Measurements from ENCODE around the gene NACC1.
"Not testable (repeated sequence)": the region's sequence is repeated elsewhere in the genome, so short reads cannot be mapped to it uniquely, and the experiment has no call there.

Gene NACC1

GRCh38 chr19:13169769-13170168 is 51.7 kb downstream of the NACC1 start:
- no peaks in the 10 kb centered on the region for H3K27me3 Mint-ChIP-seq
- peaks cover 94% of the 10 kb centered on the region for H3K4me1 Mint-ChIP-seq
- H3K9me3 Mint-ChIP-seq: peaks cover 0 to 5% of the 10 kb centered on the region in 2 donors
- no peak for ATAC-seq
- peak overlapping the region in 1 of 2 donors; percentile 13 for H3K4me3 Mint-ChIP-seq
- no peak overlapping the region for H3K27ac Mint-ChIP-seq
- no peak for DNase-seq

DNA sequence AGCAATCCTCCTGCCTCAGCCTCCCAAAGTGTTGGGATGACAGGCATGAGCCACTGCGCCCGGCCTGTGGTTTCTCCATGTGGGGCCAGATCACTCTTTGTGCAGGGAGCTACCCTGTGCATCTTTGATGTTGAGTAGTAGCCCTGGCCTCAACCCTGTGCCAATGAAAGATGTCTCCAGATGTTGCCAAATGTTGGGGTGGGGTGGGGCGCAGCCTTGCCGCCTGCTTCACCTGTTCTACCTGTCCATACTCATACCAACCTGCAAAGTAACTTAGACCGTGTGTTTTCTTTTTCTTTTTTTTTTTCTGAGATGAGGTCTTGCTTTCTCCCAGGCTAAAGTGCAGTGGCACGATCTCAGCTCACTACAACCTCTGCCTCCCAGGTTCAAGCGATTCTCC is 53.1 kb downstream of the NACC1 start:
- Mint-ChIP-seq H3K9me3 (peaks cover 0 to 5% of the 10 kb centered on the region in 2 donors), H3K27me3 (no peaks in the 10 kb centered on the region), H3K4me1 (peaks cover 81% of the 10 kb centered on the region), H3K4me3 (peak overlapping the region; percentile 16 to 96), H3K27ac (peak overlapping the region in 1 of 2 donors; percentile 98)
- ATAC-seq: no peak
- no peak for DNase-seq

DNA sequence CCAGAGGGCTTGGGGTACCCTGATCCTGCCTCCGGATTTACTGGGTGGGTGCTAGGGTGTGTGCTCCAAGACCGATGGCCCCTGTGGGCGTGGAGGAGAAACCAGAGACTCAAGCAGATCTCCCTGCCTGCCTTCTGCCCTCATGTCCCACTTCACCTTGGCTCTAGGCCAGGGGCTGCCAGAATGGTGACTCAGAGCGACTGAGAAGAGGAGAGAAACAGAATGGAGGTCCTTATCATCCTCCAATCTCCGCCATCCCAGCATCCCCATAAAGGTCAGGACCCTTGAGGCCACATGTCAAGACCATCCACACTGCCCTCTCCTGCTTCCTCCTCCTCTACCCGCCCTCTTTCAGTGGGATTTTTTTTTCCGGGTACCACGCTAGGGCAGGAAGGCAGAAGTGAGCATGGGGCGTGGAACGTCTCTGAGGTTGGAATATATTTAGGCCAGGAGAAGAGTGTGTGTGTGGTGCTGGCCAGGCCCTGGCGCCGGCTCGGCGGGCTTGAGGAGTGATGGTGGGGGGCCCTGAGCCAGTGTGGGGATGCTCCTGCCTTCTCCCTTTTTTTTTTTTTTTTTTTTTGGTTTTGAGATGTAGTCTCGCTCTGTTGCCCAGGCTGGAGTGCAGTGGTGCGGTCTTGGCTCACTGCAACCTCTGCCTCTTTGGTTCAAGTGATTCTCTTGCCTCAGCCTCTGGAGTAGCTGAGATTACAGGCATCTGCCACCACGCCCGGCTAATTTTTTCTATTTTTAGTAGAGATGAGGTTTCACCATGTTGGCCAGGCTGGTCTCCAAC is 54.5 kb downstream of the NACC1 start:
- Mint-ChIP-seq H3K27me3 (no peaks in the 10 kb centered on the region), H3K27ac (peak overlapping the region; percentile 98), H3K4me1 (peaks cover 67% of the 10 kb centered on the region), H3K9me3 (no peaks in the 10 kb centered on the region), H3K4me3 (peak overlapping the region; percentile 86 to 96)
- ATAC-seq (peak; percentile 34), DNase-seq (peak; percentile 76 to 85)

GRCh38 chr19:13173139-13173737 is 55.2 kb downstream of the NACC1 start:
- H3K27ac Mint-ChIP-seq: peak overlapping the region; percentile 98
- ATAC-seq: no peak

GRCh38 chr19:13176345-13176744 is 58.3 kb downstream of the NACC1 start:
- Mint-ChIP-seq H3K27ac (no peak overlapping the region), H3K27me3 (no peaks in the 10 kb centered on the region), H3K4me3 (no peak overlapping the region), H3K4me1 (peaks cover 52% of the 10 kb centered on the region), H3K9me3 (no peaks in the 10 kb centered on the region)
- no peak for ATAC-seq
- no peak for DNase-seq

More at GRCh38 chr19:13173139-13173737, 55.2 kb downstream of the NACC1 start:
- Mint-ChIP-seq H3K4me1 (peaks cover 65% of the 10 kb centered on the region), H3K27me3 (no peaks in the 10 kb centered on the region), H3K9me3 (no peaks in the 10 kb centered on the region), H3K4me3 (peak overlapping the region; percentile 86 to 96)
- no peak for DNase-seq

GRCh38 chr19:13177584-13177983 is 59.5 kb downstream of the NACC1 start:
- H3K27ac Mint-ChIP-seq, ATAC-seq, H3K27me3 Mint-ChIP-seq, H3K9me3 Mint-ChIP-seq, H3K4me3 Mint-ChIP-seq, DNase-seq: not testable (repeated sequence)
- H3K4me1 Mint-ChIP-seq: peaks cover 49% of the 10 kb centered on the region

DNA sequence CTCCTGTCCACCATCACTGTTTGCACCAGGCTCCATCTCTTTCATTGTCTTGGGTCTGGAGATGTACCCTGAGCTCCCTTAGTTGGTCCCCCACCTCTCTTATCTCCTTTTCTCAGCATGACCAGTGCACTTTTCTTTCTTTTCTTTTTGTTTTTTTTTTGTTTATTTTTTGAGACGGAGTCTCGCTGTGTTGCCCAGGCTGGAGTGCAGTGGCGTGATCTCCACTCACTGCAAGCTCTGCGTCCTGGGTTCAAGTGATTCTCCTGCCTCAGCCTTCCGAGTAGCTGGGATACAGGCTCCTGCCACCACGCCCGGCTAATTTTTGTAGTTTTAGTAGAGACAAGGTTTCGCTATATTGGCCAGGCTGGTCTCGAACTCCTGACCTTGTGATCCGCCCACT is 60.2 kb downstream of the NACC1 start:
- ATAC-seq, H3K27ac Mint-ChIP-seq, DNase-seq, H3K27me3 Mint-ChIP-seq, H3K4me3 Mint-ChIP-seq, H3K9me3 Mint-ChIP-seq: not testable (repeated sequence)
- H3K4me1 Mint-ChIP-seq: peaks cover 41% of the 10 kb centered on the region

- no peaks in the 10 kb centered on the region for H3K9me3 Mint-ChIP-seq
- ATAC-seq (peak; percentile 90), DNase-seq (peak; percentile 48 to 56)
Measured at GRCh38 chr19:13181747-13182388, 63.8 kb downstream of the NACC1 start.

DNA sequence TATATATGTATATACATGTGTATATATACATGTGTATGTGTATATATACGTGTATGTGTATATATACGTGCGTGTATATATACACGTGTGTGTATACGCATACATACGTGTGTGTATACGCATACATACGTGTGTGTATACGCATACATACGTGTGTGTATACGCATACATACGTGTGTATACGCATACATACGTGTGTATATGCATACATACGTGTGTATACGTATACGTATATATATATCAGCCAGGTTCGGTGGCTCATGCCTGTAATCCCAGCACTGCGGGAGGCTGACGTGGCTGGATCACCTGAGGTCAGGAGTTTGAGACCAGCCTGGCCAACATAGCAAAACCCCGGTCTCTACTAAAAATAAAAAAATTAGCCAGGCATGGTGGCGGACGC is 66.9 kb downstream of the NACC1 start:
- H3K4me3 Mint-ChIP-seq, H3K27ac Mint-ChIP-seq, ATAC-seq, H3K27me3 Mint-ChIP-seq, DNase-seq, H3K9me3 Mint-ChIP-seq: not testable (repeated sequence)
- H3K4me1 Mint-ChIP-seq: peaks cover 54% of the 10 kb centered on the region

More at GRCh38 chr19:13181747-13182388, 63.8 kb downstream of the NACC1 start:
- Mint-ChIP-seq H3K4me3 (peak overlapping the region; percentile 66 to 67), H3K27me3 (no peaks in the 10 kb centered on the region), H3K4me1 (peaks cover 41% of the 10 kb centered on the region), H3K27ac (peak overlapping the region; percentile 89 to 90)

DNA sequence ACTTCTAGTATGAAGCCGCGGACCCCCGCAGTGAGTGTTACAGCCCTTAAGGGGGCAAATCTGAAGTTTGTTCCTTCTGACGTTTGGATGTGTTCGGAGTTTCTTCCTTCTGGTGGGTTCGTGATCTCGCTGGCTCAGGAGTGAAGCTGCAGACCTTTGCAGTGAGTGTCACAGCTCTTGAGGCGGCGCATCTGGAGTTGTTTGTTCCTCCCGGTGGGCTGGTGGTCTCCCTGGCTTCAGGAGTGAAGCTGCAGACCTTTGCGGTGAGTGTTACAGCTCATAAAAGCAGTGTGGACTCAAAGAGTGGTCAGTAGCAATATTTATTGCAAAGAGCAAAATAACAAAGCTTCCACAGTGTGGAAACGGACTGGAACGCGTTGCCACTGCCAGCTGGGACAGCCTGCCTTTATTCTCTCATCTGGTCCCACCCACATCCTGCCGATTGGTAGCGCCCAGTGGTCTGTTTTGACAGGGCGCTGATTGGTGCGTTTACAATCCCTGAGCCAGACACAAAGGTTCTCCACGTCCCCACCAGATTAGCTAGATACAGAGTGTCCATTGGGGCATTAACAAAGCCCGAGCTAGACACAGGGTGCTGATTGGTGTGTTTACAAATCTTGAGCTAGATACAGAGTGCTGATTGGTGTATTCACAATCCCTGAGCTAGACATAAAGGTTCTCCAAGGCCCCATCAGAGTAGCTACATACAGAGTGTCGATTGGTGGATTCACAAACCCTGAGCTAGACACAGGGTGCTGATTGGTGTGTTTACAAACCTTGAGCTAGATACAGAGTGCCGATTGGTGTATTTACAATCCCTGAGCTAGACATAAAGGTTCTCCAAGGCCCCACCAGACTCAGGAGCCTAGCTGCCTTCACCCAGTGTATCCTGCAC is 67.9 kb downstream of the NACC1 start:
- DNase-seq, H3K27ac Mint-ChIP-seq, H3K27me3 Mint-ChIP-seq, ATAC-seq, H3K9me3 Mint-ChIP-seq, H3K4me3 Mint-ChIP-seq: not testable (repeated sequence)
- peaks cover 45% of the 10 kb centered on the region for H3K4me1 Mint-ChIP-seq

GRCh38 chr19:13186688-13187087 is 68.6 kb downstream of the NACC1 start:
- not testable (repeated sequence) for H3K9me3 Mint-ChIP-seq, ATAC-seq, H3K27me3 Mint-ChIP-seq, DNase-seq, H3K27ac Mint-ChIP-seq, H3K4me3 Mint-ChIP-seq
- peaks cover 47% of the 10 kb centered on the region for H3K4me1 Mint-ChIP-seq

GRCh38 chr19:13187419-13187818 is 69.4 kb downstream of the NACC1 start:
- Mint-ChIP-seq H3K27ac (peak overlapping the region in 1 of 2 donors; percentile 79), H3K27me3 (no peaks in the 10 kb centered on the region)
- ATAC-seq: no peak

GRCh38 chr19:13189600-13189999 is 71.5 kb downstream of the NACC1 start:
- ATAC-seq: no peak
- no peaks in the 10 kb centered on the region for H3K9me3 Mint-ChIP-seq
- no peaks in the 10 kb centered on the region for H3K27me3 Mint-ChIP-seq
- H3K4me3 Mint-ChIP-seq: no peak overlapping the region
- H3K4me1 Mint-ChIP-seq: peaks cover 50% of the 10 kb centered on the region
- no peak for DNase-seq
- H3K27ac Mint-ChIP-seq: no peak overlapping the region

More at GRCh38 chr19:13187419-13187818, 69.4 kb downstream of the NACC1 start:
- H3K4me1 Mint-ChIP-seq: peaks cover 41% of the 10 kb centered on the region
- H3K4me3 Mint-ChIP-seq: no peak overlapping the region
- no peak for DNase-seq
- H3K9me3 Mint-ChIP-seq: no peaks in the 10 kb centered on the region

Data from stimulated activated naive CD8-positive, alpha-beta T cell treated with anti-CD3 and anti-CD28 coated beads, Interleukin-15, amount 100 ng/mL, for 72 hours (primary cell).